ENCODE data around the gene KDM2B. TPM values are rescaled to one million over a fixed set of nuclear protein-coding genes. Genes with fewer than 3 reads are reported as not detected.
A peak's percentile ranks its signal among the peaks of the same experiment; 100 is the strongest.

Gene KDM2B
- total and polyA plus RNA-seq, 2 experiments from 2014 or later, result 59.4 to 161 TPM

DNA sequence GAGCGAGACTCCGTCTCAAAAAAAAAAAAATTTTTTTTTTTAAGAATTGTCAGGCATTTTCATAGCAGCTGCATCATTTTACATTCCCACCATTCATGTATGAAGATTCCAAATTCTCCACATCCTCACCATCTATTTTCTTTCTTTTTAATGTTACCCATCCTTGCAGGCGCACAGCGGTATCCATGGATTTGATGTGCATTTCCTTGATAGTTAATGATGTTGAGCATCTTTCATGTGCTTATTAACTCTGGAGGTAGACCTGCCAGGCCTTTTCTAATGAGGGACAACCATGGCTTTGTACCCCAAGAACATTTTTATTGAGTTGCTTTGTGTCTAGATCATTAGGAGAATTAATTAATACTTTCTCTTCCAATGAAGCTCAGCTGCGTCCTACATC is 182.5 kb downstream of the KDM2B start:
- H3K36me3 ChIP-seq (ENCODE audit: insufficient read depth), result no peaks in the 10 kb centered on the region
- H2AFZ ChIP-seq, result no peak overlapping the region
- ATAC-seq (no peak), DNase-seq (ENCODE audit: low spot score) (no peak)
- H3K36me3 Mint-ChIP-seq (ENCODE audit: low read depth), result peaks cover 7% of the 10 kb centered on the region; the same call in 1 of the 3 replicates
- H3K4me3 ChIP-seq, result peak overlapping the region; percentile 99
- no peaks in the 10 kb centered on the region for H3K9me2 ChIP-seq (ENCODE audit: insufficient read depth)
- H3K27me3 ChIP-seq (ENCODE audit: insufficient read depth), result no peaks in the 10 kb centered on the region
- peak overlapping the region; percentile 85 for H3K4me2 ChIP-seq
- peaks cover 36% of the 10 kb centered on the region for H3K79me2 ChIP-seq (replicated peaks; ENCODE audit: insufficient read depth)
- no peak for TF ChIP-seq ETS1 (IDR thresholded peaks at IDR 0.05)
- TF ChIP-seq, protein P1, sequence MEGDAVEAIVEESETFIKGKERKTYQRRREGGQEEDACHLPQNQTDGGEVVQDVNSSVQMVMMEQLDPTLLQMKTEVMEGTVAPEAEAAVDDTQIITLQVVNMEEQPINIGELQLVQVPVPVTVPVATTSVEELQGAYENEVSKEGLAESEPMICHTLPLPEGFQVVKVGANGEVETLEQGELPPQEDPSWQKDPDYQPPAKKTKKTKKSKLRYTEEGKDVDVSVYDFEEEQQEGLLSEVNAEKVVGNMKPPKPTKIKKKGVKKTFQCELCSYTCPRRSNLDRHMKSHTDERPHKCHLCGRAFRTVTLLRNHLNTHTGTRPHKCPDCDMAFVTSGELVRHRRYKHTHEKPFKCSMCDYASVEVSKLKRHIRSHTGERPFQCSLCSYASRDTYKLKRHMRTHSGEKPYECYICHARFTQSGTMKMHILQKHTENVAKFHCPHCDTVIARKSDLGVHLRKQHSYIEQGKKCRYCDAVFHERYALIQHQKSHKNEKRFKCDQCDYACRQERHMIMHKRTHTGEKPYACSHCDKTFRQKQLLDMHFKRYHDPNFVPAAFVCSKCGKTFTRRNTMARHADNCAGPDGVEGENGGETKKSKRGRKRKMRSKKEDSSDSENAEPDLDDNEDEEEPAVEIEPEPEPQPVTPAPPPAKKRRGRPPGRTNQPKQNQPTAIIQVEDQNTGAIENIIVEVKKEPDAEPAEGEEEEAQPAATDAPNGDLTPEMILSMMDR (conservative IDR thresholded peaks at IDR 0.05; ENCODE audit: low read depth in 2 of 2), result no peak
- TF ChIP-seq POLR2AphosphoS5 (IDR thresholded peaks at IDR 0.05; ENCODE audit: low read depth), result no peak
- TF ChIP-seq EZH2phosphoT487 (IDR thresholded peaks at IDR 0.05; ENCODE audit: unreplicated experiment), result no peak
- TF ChIP-seq, protein P2, sequence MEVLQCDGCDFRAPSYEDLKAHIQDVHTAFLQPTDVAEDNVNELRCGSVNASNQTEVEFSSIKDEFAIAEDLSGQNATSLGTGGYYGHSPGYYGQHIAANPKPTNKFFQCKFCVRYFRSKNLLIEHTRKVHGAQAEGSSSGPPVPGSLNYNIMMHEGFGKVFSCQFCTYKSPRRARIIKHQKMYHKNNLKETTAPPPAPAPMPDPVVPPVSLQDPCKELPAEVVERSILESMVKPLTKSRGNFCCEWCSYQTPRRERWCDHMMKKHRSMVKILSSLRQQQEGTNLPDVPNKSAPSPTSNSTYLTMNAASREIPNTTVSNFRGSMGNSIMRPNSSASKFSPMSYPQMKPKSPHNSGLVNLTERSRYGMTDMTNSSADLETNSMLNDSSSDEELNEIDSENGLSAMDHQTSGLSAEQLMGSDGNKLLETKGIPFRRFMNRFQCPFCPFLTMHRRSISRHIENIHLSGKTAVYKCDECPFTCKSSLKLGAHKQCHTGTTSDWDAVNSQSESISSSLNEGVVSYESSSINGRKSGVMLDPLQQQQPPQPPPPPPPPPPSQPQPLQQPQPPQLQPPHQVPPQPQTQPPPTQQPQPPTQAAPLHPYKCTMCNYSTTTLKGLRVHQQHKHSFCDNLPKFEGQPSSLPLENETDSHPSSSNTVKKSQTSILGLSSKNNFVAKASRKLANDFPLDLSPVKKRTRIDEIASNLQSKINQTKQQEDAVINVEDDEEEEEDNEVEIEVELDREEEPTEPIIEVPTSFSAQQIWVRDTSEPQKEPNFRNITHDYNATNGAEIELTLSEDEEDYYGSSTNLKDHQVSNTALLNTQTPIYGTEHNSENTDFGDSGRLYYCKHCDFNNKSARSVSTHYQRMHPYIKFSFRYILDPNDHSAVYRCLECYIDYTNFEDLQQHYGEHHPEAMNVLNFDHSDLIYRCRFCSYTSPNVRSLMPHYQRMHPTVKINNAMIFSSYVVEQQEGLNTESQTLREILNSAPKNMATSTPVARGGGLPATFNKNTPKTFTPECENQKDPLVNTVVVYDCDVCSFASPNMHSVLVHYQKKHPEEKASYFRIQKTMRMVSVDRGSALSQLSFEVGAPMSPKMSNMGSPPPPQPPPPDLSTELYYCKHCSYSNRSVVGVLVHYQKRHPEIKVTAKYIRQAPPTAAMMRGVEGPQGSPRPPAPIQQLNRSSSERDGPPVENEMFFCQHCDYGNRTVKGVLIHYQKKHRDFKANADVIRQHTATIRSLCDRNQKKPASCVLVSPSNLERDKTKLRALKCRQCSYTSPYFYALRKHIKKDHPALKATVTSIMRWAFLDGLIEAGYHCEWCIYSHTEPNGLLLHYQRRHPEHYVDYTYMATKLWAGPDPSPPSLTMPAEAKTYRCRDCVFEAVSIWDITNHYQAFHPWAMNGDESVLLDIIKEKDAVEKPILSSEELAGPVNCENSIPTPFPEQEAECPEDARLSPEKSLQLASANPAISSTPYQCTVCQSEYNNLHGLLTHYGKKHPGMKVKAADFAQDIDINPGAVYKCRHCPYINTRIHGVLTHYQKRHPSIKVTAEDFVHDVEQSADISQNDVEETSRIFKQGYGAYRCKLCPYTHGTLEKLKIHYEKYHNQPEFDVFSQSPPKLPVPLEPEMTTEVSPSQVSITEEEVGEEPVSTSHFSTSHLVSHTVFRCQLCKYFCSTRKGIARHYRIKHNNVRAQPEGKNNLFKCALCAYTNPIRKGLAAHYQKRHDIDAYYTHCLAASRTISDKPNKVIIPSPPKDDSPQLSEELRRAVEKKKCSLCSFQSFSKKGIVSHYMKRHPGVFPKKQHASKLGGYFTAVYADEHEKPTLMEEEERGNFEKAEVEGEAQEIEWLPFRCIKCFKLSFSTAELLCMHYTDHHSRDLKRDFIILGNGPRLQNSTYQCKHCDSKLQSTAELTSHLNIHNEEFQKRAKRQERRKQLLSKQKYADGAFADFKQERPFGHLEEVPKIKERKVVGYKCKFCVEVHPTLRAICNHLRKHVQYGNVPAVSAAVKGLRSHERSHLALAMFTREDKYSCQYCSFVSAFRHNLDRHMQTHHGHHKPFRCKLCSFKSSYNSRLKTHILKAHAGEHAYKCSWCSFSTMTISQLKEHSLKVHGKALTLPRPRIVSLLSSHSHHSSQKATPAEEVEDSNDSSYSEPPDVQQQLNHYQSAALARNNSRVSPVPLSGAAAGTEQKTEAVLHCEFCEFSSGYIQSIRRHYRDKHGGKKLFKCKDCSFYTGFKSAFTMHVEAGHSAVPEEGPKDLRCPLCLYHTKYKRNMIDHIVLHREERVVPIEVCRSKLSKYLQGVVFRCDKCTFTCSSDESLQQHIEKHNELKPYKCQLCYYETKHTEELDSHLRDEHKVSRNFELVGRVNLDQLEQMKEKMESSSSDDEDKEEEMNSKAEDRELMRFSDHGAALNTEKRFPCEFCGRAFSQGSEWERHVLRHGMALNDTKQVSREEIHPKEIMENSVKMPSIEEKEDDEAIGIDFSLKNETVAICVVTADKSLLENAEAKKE (CRISPR knock-in tag; IDR thresholded peaks at IDR 0.05), result no peak
- no peak for TF ChIP-seq STAT1 (IDR thresholded peaks at IDR 0.05; ENCODE audit: unreplicated experiment)
- TF ChIP-seq, protein P3, sequence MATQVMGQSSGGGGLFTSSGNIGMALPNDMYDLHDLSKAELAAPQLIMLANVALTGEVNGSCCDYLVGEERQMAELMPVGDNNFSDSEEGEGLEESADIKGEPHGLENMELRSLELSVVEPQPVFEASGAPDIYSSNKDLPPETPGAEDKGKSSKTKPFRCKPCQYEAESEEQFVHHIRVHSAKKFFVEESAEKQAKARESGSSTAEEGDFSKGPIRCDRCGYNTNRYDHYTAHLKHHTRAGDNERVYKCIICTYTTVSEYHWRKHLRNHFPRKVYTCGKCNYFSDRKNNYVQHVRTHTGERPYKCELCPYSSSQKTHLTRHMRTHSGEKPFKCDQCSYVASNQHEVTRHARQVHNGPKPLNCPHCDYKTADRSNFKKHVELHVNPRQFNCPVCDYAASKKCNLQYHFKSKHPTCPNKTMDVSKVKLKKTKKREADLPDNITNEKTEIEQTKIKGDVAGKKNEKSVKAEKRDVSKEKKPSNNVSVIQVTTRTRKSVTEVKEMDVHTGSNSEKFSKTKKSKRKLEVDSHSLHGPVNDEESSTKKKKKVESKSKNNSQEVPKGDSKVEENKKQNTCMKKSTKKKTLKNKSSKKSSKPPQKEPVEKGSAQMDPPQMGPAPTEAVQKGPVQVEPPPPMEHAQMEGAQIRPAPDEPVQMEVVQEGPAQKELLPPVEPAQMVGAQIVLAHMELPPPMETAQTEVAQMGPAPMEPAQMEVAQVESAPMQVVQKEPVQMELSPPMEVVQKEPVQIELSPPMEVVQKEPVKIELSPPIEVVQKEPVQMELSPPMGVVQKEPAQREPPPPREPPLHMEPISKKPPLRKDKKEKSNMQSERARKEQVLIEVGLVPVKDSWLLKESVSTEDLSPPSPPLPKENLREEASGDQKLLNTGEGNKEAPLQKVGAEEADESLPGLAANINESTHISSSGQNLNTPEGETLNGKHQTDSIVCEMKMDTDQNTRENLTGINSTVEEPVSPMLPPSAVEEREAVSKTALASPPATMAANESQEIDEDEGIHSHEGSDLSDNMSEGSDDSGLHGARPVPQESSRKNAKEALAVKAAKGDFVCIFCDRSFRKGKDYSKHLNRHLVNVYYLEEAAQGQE (IDR thresholded peaks at IDR 0.05; ENCODE audit: unreplicated experiment), result no peak
- no peak for TF ChIP-seq EZH2 (IDR thresholded peaks at IDR 0.05; ENCODE audit: low read depth, unreplicated experiment)
- TF ChIP-seq ZNF331 (CRISPR knock-in tag; IDR thresholded peaks at IDR 0.05; ENCODE audit: low read depth), result no peak
- no peak for TF ChIP-seq ZNF114 (CRISPR knock-in tag; IDR thresholded peaks at IDR 0.05)
- no peak for TF ChIP-seq NANOG (IDR thresholded peaks at IDR 0.05; ENCODE audit: borderline replicate concordance)
- no peak for TF ChIP-seq CREB1 (CRISPR knock-in tag; IDR thresholded peaks at IDR 0.05; ENCODE audit: low read depth)
- no peak for TF ChIP-seq JUNB (IDR thresholded peaks at IDR 0.05; ENCODE audit: unreplicated experiment)
- peaks cover 10% of the 10 kb centered on the region; the same call in 1 of the 2 replicates for H3K4me1 ChIP-seq (ENCODE audit: insufficient read depth)
- H4K20me1 ChIP-seq (replicated peaks; ENCODE audit: insufficient read depth), result peaks cover 7% of the 10 kb centered on the region; the same call in 1 of the 2 replicates
- no peak overlapping the region for H3K27ac Mint-ChIP-seq
- no peaks in the 10 kb centered on the region for H3K9me3 Mint-ChIP-seq
- peaks cover 18% of the 10 kb centered on the region; the same call in 2 of the 3 replicates for H3K4me1 Mint-ChIP-seq
- no peak overlapping the region for H3K27ac ChIP-seq (ENCODE audit: low read depth)
- H3F3A ChIP-seq (replicated peaks; ENCODE audit: low read depth), result peaks cover 6% of the 10 kb centered on the region; the same call in 1 of the 2 replicates
- peak overlapping the region; percentile 92 for H3K4me3 Mint-ChIP-seq
- peaks cover 7% of the 10 kb centered on the region for H3K27me3 Mint-ChIP-seq (ENCODE audit: insufficient read depth, low read depth, poor library complexity)

Data from GM23338 (cell line).